Measurements from ENCODE around the gene RB1. TPM values are rescaled to one million over a fixed set of nuclear protein-coding genes. Genes with fewer than 3 reads are reported as not detected.

RB1 gene
- total RNA-seq, 2 donors from 2014 or later = 32.5 to 37.7 TPM

DNA sequence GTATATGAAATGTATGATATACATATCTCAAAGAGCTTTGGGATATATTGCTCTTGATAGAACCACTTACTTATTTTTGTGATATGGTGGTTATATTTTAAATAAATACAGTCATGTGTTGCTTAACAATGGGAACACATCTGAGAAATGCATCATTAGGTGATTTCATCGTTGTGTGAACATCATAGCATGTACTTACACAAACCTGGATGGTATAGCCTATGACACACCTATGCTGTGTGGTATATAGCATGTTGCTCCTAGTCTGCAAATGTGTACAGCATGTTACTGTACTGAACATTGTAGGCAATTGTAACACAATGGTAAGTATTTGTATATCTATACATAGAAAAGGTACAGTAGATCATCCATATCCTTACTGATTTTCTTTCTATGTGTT lies 7.7 kb downstream of the RB1 start:
- peak in 1 of 2 donors; percentile 43 for ATAC-seq (replicated peaks in 1 of 2)
- H3K9me3 Mint-ChIP-seq = no peaks in the 10 kb centered on the region
- H3K4me3 Mint-ChIP-seq = no peak overlapping the region
- H3K27me3 Mint-ChIP-seq (ENCODE audit: low read depth) = no peaks in the 10 kb centered on the region
- no peak for DNase-seq
- H3K27ac Mint-ChIP-seq = no peak overlapping the region
- H3K4me1 Mint-ChIP-seq (ENCODE audit: low read depth) = peaks cover 39% of the 10 kb centered on the region
- H3K36me3 Mint-ChIP-seq (ENCODE audit: insufficient read depth in 2 of 2) = peaks cover 1 to 18% of the 10 kb centered on the region in 2 donors

DNA sequence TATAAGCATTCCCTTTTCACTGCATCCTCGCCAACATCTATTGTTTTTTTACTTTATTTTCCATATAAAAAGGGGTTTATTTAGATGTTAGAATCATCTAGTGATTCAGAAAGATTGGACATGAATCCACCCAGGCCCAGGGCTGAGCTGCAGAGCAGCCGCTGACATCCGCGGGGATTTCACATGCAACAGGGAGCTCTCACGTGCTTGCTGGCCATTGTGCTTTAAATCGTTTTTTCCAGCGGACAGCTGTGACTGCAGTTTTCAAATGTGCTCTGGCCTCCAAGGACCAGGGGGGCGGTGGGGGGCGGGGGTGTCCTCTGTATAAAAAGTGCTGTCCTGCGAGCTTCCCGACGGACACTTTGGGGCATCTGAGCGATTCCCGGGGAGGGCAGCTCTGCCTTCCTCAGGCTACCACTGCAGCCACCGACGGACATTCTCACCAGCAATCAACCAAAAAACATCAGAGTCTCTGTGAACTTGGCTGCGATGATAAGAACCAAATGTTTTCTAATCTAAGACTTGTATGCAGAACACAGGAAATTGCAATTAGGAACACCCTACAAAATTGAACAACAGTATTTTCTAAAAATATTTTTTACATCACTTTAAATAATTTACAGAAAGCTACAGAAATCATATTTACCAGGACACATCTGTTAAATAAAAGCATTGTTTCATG lies 12.6 kb downstream of the RB1 start:
- Mint-ChIP-seq H3K27me3 (ENCODE audit: low read depth) (peaks cover 5% of the 10 kb centered on the region), H3K9me3 (no peaks in the 10 kb centered on the region), H3K4me3 (no peak overlapping the region), H3K36me3 (ENCODE audit: insufficient read depth in 2 of 2) (peaks cover 14 to 29% of the 10 kb centered on the region in 2 donors), H3K4me1 (ENCODE audit: low read depth) (peaks cover 37% of the 10 kb centered on the region), H3K27ac (peak overlapping the region; percentile 35)
- ATAC-seq (replicated peaks in 1 of 2) (no peak), DNase-seq (no peak)

DNA sequence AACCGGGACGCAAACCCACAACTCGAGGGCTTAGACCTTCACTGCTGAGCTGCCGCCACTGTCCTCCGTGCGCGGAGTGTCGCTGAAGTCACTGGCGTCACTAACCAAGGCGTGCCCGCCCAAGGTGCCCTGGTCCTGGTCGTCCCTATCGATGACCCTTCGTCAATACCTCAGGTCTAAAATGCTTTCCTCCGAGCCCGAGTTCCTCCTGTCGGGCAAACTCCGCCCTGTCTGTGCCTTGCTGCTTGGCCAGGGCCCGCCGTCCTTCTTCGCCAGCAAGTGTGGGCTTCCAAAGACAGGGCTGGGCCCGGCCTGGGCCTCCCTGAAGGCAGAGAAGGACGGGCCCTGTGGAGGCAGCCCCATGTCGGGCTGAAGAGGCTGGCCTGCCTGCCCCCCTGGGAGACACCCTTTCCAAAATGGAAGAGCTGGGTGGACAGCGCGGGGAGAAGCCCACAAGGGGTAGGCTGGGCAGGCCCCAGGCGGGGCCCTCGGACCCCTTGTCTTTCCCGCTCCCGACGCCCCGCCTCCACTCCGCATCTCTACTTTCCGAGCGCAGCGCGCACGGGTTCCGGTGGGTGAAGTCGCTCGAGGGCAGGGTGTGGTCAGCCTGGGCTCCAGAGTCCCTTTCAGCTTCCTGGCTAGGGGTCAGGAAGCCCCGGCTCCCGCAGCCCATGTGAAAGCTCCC lies 13.4 kb downstream of the RB1 start:
- Mint-ChIP-seq H3K27ac (no peak overlapping the region), H3K36me3 (ENCODE audit: insufficient read depth in 2 of 2) (peaks cover 18 to 34% of the 10 kb centered on the region in 2 donors)

DNA sequence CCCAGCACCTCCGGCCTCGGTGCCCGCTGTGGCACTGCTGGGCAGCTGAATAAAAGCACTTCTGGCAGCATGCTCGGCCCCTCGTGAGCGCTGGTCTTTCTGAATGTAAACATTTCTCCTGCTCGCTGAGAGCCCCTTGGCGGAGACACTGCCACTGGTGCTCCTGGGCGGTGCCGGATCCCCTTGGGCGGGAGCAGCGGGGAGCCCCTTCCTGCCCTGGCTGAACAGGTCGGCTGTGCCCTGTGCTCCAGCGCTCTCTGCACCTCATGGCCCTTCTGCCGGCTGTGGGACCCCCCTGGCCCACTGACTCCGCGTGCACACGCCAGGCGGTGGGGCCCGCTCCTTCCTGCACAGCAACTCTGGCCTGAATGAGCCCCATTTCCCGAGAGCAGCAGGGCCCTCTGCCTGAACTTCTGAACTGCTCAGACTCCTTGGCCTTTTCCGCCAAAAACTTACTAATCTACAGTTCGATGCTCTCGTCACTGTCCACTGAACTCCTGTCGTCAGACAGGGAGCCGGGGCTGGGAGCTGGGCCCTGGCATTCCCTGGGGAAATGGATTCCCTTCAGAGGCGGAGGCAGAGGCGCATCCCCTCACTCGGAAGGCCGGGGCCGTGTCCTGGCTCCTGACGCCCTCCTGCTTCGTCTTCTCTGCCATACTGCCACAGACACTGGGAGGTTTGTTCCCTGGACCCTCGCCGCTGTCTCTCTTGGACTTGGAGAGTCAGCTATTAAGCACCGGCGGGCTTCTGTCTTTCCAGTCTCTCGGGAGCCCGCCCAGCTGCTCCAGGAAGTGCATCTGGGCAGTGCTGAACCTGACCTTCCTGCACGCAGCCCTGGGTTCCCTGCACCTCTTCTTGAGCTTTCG lies 14.2 kb downstream of the RB1 start:
- no peak for DNase-seq
- peak overlapping the region; percentile 74 to 85 for H3K4me3 Mint-ChIP-seq
- H3K9me3 Mint-ChIP-seq = peaks cover 2 to 4% of the 10 kb centered on the region in 2 donors
- H3K4me1 Mint-ChIP-seq (ENCODE audit: low read depth) = peaks cover 33% of the 10 kb centered on the region
- peak; percentile 2 to 22 for ATAC-seq (replicated peaks in 1 of 2)
- peak overlapping the region; percentile 68 for H3K27ac Mint-ChIP-seq
- peaks cover 5% of the 10 kb centered on the region for H3K27me3 Mint-ChIP-seq (ENCODE audit: low read depth)
- H3K36me3 Mint-ChIP-seq (ENCODE audit: insufficient read depth in 2 of 2) = peaks cover 19 to 34% of the 10 kb centered on the region in 2 donors

More for the DNA sequence above, 13.4 kb downstream of the RB1 start:
- Mint-ChIP-seq H3K9me3 (peaks cover 0 to 2% of the 10 kb centered on the region in 2 donors), H3K4me3 (no peak overlapping the region), H3K27me3 (ENCODE audit: low read depth) (peaks cover 5% of the 10 kb centered on the region), H3K4me1 (ENCODE audit: low read depth) (peaks cover 39% of the 10 kb centered on the region)
- no peak for ATAC-seq (replicated peaks in 1 of 2)
- no peak for DNase-seq

DNA sequence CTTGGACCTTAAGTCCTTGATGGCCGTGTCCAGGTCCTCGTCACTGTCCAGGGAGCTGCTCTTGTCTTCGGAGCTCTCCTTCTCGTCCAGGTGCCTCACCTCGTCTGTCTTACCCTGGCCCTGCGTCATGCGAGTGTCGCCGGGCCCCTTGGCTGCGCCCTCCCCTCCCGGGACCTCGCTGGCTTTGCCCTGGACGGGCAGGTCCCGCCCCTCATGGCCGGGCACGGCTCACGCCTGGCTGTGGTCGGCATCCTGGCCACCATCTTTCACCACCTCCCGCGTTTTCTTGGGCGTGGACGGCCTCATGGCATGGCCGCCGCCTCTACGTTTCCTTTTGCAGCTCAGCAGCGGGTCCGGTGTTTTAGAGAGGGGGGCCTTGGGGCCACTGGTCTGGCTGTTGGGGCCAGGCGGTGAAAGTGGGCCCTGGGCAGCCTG lies 14.8 kb downstream of the RB1 start:
- peak; percentile 12 to 25 for ATAC-seq (replicated peaks in 1 of 2)
- Mint-ChIP-seq H3K4me3 (peak overlapping the region; percentile 74 to 85), H3K27ac (no peak overlapping the region), H3K4me1 (ENCODE audit: low read depth) (peaks cover 33% of the 10 kb centered on the region), H3K36me3 (ENCODE audit: insufficient read depth in 2 of 2) (peaks cover 19 to 34% of the 10 kb centered on the region in 2 donors), H3K27me3 (ENCODE audit: low read depth) (peaks cover 5% of the 10 kb centered on the region), H3K9me3 (peaks cover 2 to 4% of the 10 kb centered on the region in 2 donors)
- no peak for DNase-seq

DNA sequence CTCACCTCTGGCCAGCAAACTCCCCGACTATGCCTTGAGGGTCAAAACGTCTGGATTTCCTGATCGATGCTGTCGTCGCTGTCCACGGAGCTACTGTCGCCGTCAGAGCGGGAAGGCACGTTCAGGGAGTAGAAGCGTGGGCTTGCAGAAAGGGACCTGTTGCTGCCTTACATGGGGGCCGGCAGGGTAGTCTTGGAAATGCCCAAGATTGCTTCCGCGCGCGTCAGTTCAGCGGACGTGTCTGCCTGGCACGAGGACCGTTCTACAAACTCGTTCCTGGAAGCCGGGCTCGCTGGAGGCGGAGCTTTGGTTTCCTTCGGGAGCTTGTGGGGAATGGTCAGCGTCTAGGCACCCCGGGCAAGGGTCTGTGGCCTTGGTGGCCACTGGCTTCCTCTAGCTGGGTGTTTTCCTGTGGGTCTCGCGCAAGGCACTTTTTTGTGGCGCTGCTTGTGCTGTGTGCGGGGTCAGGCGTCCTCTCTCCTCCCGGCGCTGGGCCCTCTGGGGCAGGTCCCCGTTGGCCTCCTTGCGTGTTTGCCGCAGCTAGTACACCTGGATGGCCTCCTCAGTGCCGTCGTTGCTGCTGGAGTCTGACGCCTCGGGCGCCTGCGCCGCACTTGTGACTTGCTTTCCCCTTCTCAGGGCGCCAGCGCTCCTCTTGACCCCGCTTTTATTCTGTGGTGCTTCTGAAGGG lies 15.4 kb downstream of the RB1 start:
- Mint-ChIP-seq H3K9me3 (peaks cover 2 to 4% of the 10 kb centered on the region in 2 donors), H3K27me3 (ENCODE audit: low read depth) (peaks cover 5% of the 10 kb centered on the region), H3K4me1 (ENCODE audit: low read depth) (peaks cover 34% of the 10 kb centered on the region), H3K36me3 (ENCODE audit: insufficient read depth in 2 of 2) (peaks cover 19 to 35% of the 10 kb centered on the region in 2 donors), H3K27ac (peak overlapping the region; percentile 46), H3K4me3 (peak overlapping the region; percentile 74 to 85)
- ATAC-seq (replicated peaks in 1 of 2) = peak; percentile 35 to 51
- peak; percentile 17 to 24 for DNase-seq

DNA sequence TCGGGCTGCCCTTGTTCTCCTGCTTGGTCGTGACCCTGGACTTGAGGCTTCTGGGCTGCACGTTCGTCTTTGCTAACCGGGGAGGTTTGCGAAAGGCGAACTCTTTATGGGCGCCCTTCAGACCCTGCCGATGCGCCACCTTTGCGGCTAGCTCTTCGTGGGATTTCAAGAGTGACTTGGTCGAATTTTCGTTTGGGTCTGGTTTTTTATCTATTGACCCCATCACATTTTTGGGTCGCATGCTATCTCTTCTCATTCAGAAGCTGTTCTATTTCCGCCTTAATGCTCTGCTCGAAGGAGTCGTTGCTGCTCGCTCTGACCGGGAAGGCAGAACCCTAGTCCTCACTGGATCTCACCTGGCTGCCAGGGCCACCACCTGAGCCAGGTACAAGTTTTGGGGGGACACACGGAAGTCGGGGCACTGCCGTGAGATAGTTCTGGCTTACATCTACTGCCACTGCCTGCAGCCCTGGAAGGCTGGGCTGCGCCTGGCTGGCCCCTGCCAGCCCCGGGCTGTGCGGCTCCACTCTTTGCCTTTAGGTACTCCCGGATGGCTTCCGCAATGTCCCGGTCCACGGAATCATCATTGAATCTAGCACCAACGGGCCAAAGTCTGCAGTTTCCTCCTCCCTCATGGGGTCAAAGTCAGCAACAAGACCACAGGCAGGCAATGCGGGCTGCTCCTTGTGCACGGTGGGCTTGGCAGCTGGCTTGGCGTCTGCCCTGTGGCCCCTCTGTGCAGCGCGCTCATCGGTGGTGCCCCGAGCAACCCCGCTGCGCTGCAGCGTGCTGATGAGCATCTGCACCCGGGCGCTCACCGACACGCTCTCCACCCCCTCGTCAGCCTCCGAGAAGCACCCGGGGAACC lies 16.2 kb downstream of the RB1 start:
- peaks cover 34% of the 10 kb centered on the region for H3K4me1 Mint-ChIP-seq (ENCODE audit: low read depth)
- ATAC-seq (replicated peaks in 1 of 2) = peak; percentile 47 to 52
- peak overlapping the region; percentile 74 to 85 for H3K4me3 Mint-ChIP-seq
- H3K27ac Mint-ChIP-seq = peak overlapping the region; percentile 46
- H3K9me3 Mint-ChIP-seq = peaks cover 2 to 4% of the 10 kb centered on the region in 2 donors
- H3K27me3 Mint-ChIP-seq (ENCODE audit: low read depth) = peaks cover 5% of the 10 kb centered on the region
- DNase-seq = peak in 1 of 2 donors; percentile 17
- H3K36me3 Mint-ChIP-seq (ENCODE audit: insufficient read depth in 2 of 2) = peaks cover 19 to 35% of the 10 kb centered on the region in 2 donors

DNA sequence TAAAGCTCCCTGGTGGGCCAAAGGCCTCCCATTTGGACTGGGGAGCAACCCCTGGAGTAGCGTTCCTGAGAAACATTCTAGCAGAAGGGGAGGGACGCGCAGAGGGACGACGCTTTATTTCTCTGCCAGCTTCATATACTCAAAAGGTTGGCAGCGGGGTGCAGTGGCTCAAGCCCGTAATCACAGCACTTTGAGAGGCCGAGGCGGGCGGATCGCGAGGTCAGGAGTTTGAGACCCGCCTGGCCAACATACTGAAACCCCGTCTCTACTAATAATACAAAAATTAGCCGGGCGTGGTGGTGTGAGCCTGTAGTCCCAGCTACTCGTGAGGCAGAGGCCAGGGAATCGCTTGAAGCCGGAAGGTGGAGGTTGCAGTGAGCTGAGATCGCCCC lies 16.8 kb downstream of the RB1 start:
- peaks cover 2 to 4% of the 10 kb centered on the region in 2 donors for H3K9me3 Mint-ChIP-seq
- H3K36me3 Mint-ChIP-seq (ENCODE audit: insufficient read depth in 2 of 2) = peaks cover 19 to 35% of the 10 kb centered on the region in 2 donors
- H3K27me3 Mint-ChIP-seq (ENCODE audit: low read depth) = peaks cover 5% of the 10 kb centered on the region
- no peak overlapping the region for H3K27ac Mint-ChIP-seq
- no peak for DNase-seq
- peak; percentile 18 to 21 for ATAC-seq (replicated peaks in 1 of 2)
- H3K4me1 Mint-ChIP-seq (ENCODE audit: low read depth) = peaks cover 34% of the 10 kb centered on the region
- peak overlapping the region; percentile 74 to 85 for H3K4me3 Mint-ChIP-seq

DNA sequence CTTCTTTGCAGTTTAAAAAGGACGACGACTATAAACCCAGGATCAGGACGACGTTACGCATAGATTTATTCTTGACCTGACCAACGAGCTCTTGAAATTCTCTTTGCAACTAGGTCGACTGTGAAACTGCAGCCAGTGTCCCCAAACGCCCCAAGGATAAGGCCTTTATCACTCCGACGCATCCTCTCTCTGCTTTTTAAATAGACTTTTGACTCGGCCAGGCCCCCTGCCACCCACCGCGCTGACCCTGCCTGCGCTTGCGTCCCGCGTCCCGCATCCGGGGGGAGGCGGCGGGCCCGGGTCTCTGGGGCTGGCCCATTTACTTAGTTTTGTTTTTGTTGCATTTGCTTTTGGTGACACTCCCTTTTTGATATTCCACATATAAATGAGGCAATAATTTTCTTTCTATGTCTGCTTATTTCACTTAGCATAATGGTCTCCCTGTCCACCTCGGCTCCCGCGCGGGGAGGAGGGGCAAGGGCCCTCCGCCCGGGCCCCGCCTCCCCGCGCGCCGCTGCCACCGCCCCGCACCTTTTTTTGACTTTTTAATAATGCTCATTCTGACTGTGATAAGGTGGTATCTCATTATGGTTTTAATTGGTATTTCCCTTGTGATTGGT lies 17.4 kb downstream of the RB1 start:
- Mint-ChIP-seq H3K27ac (no peak overlapping the region), H3K27me3 (ENCODE audit: low read depth) (peaks cover 5% of the 10 kb centered on the region), H3K9me3 (peaks cover 2 to 4% of the 10 kb centered on the region in 2 donors), H3K4me1 (ENCODE audit: low read depth) (peaks cover 34% of the 10 kb centered on the region), H3K36me3 (ENCODE audit: insufficient read depth in 2 of 2) (peaks cover 19 to 35% of the 10 kb centered on the region in 2 donors), H3K4me3 (peak overlapping the region; percentile 74 to 85)
- DNase-seq = no peak
- ATAC-seq (replicated peaks in 1 of 2) = no peak

DNA sequence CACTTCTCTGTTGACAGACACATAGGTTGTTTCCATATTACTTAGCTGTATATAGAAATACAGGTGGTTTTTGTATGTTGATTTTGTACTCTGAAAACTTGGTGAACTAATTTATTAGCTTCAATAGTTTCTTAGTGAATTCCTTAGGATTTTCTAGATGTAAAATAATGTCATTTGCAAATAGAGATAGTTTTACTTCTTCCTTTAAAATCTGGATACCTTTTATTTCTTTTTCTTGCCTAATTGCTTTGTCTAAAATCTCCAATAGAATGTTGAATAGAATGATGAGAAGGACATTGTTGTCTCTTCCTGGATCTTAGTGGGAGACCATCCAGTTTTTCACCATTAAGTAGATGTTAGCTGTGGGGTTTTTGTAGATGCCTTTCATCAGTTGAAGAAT lies 18.7 kb downstream of the RB1 start:
- Mint-ChIP-seq H3K9me3 (peaks cover 2 to 4% of the 10 kb centered on the region in 2 donors), H3K4me1 (ENCODE audit: low read depth) (peaks cover 34% of the 10 kb centered on the region), H3K4me3 (peak overlapping the region in 1 of 2 donors; percentile 74), H3K27ac (no peak overlapping the region), H3K36me3 (ENCODE audit: insufficient read depth in 2 of 2) (peaks cover 19 to 32% of the 10 kb centered on the region in 2 donors), H3K27me3 (ENCODE audit: low read depth) (peaks cover 5% of the 10 kb centered on the region)
- no peak for ATAC-seq (replicated peaks in 1 of 2)
- DNase-seq = no peak

DNA sequence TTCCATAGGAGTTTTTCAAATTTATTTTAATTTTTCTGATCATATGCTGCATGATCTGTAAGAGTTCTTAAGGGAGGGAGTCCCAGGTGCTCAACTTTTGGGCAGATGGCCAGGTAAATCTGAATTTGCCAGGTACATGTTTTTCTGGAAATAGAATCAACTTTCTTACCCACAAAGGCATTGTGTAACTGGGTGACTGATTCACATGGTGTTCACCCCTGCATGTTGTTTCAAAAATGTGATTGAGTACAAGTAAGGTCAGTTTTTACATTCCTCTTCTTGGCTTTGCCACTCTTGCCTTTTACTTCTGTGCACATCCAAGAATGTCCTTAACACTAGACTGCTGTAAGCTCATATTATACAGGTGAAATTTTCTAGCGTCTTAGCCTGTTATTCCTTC lies 30.4 kb downstream of the RB1 start:
- H3K9me3 Mint-ChIP-seq = peaks cover 0 to 4% of the 10 kb centered on the region in 2 donors
- no peak for ATAC-seq (replicated peaks in 1 of 2)
- H3K36me3 Mint-ChIP-seq (ENCODE audit: insufficient read depth in 2 of 2) = peaks cover 9 to 18% of the 10 kb centered on the region in 2 donors
- H3K4me1 Mint-ChIP-seq (ENCODE audit: low read depth) = peaks cover 5% of the 10 kb centered on the region
- no peak overlapping the region for H3K4me3 Mint-ChIP-seq
- no peak for DNase-seq
- no peaks in the 10 kb centered on the region for H3K27me3 Mint-ChIP-seq (ENCODE audit: low read depth)
- H3K27ac Mint-ChIP-seq = peak overlapping the region; percentile 57

All from activated T-cell treated with anti-CD3 and anti-CD28 coated beads, Interleukin-2, amount 50 U/mL, for 72 hours (primary cell).